Measurements from ENCODE around the gene TARBP2. TPM values are rescaled to one million over a fixed set of nuclear protein-coding genes. Genes with fewer than 3 reads are reported as not detected.

TARBP2 gene
- total RNA-seq, 2 donors from 2014 or later, result 36.6 to 66.9 TPM

- 72% methylated on average over 7 to 9 of the region's 9 CpGs for WGBS, 2 donors
- peak; percentile 5 for ATAC-seq
Measured at GRCh38 chr12:53483225-53483978, 17.7 kb upstream of the TARBP2 start.

GRCh38 chr12:53483979-53484377, 17.1 kb upstream of the TARBP2 start:
- H3K27me3 ChIP-seq, result no peaks in the 10 kb centered on the region
- intact Hi-C loops (cut with DNase I), result no loop called here
- no peak for TF ChIP-seq CTCF (IDR thresholded peaks at IDR 0.05)
- no peak for TF ChIP-seq POLR2A (IDR thresholded peaks at IDR 0.05)
- 87 to 94% methylated on average over 4 of the region's 4 CpGs for WGBS, 2 donors
- H3K9me3 ChIP-seq, result no peaks in the 10 kb centered on the region
- ATAC-seq (peak; percentile 4), DNase-seq (peak in 1 of 4 donors; percentile 5)
- peaks cover 5 to 31% of the 10 kb centered on the region in 2 donors for H3K36me3 ChIP-seq (replicated peaks in 1 of 2; ENCODE audit: insufficient read depth in 1 of 2, low read depth in 2 of 2)
- no peak overlapping the region for H3K27ac ChIP-seq
- no peak overlapping the region for H3K4me3 ChIP-seq
- H3K4me1 ChIP-seq, result no peaks in the 10 kb centered on the region

More at GRCh38 chr12:53483225-53483978, 17.7 kb upstream of the TARBP2 start:
- no peak overlapping the region for H3K4me3 ChIP-seq
- no peak for TF ChIP-seq CTCF (IDR thresholded peaks at IDR 0.05)
- TF ChIP-seq POLR2A (IDR thresholded peaks at IDR 0.05), result no peak
- DNase-seq, result peak in 1 of 4 donors; percentile 13
- H3K9me3 ChIP-seq, result no peaks in the 10 kb centered on the region
- intact Hi-C loops (cut with DNase I), result no loop called here
- H3K4me1 ChIP-seq, result no peaks in the 10 kb centered on the region
- no peaks in the 10 kb centered on the region for H3K27me3 ChIP-seq
- peaks cover 5 to 35% of the 10 kb centered on the region in 2 donors for H3K36me3 ChIP-seq (replicated peaks in 1 of 2; ENCODE audit: insufficient read depth in 1 of 2, low read depth in 2 of 2)
- no peak overlapping the region for H3K27ac ChIP-seq

GRCh38 chr12:53484686-53485575, 16.2 kb upstream of the TARBP2 start:
- H3K36me3 ChIP-seq (replicated peaks in 1 of 2; ENCODE audit: insufficient read depth in 1 of 2, low read depth in 2 of 2), result peaks cover 5 to 27% of the 10 kb centered on the region in 2 donors
- intact Hi-C loops (cut with DNase I), result no loop called here

More at GRCh38 chr12:53484686-53485575, 16.2 kb upstream of the TARBP2 start:
- H3K27ac ChIP-seq, result no peak overlapping the region
- 77 to 81% methylated on average over 10 of the region's 10 CpGs for WGBS, 2 donors
- no peak for ATAC-seq
- H3K4me1 ChIP-seq, result no peaks in the 10 kb centered on the region
- H3K27me3 ChIP-seq, result no peaks in the 10 kb centered on the region
- H3K4me3 ChIP-seq, result no peak overlapping the region
- TF ChIP-seq CTCF (IDR thresholded peaks at IDR 0.05) (no peak), POLR2A (IDR thresholded peaks at IDR 0.05) (no peak)
- peak in 1 of 4 donors; percentile 10 for DNase-seq
- no peaks in the 10 kb centered on the region for H3K9me3 ChIP-seq

Data from body of pancreas (tissue), 4 donors.